GM19468 (cell line): ENCODE measurements around the gene ARL4D.
"Not testable (repeated sequence)": the region's sequence is repeated elsewhere in the genome, so short reads cannot be mapped to it uniquely, and the experiment has no call there.

ENCODE experiments used
- ATAC-seq: cut with Tn5 transposase; IDR thresholded peaks from one replicate; pipeline ENCODE4 v1.9.1; 2021; ENCODE audit warnings: mild to moderate bottlenecking, moderate library complexity, moderate number of reproducible peaks; ENCODE audit not compliant: unreplicated experiment; ENCODE audit errors: extremely low read depth

ARL4D gene

GRCh38 chr17:43392397-43392796 is 6.4 kb upstream of the ARL4D start:
- ATAC-seq = no peak

- ATAC-seq = no peak
Observed at GRCh38 chr17:43393944-43394482, 4.8 kb upstream of the ARL4D start.

GRCh38 chr17:43394696-43395095 is 4.1 kb upstream of the ARL4D start:
- ATAC-seq = not testable (repeated sequence)

GRCh38 chr17:43395165-43395564 is 3.6 kb upstream of the ARL4D start:
- no peak for ATAC-seq

- no peak for ATAC-seq
Observed at GRCh38 chr17:43396491-43397060, 2.2 kb upstream of the ARL4D start.

- ATAC-seq = no peak
Observed at GRCh38 chr17:43399839-43400328, 1.1 kb downstream of the ARL4D start.

- no peak for ATAC-seq
Observed at GRCh38 chr17:43400943-43401717, 2.3 kb downstream of the ARL4D start.

- ATAC-seq = no peak
Observed at GRCh38 chr17:43402078-43402477, 3.3 kb downstream of the ARL4D start.

- ATAC-seq = no peak
Observed at GRCh38 chr17:43402567-43402966, 3.8 kb downstream of the ARL4D start.

- ATAC-seq = no peak
Observed at GRCh38 chr17:43403846-43404245, 5.1 kb downstream of the ARL4D start.

- no peak for ATAC-seq
Observed at GRCh38 chr17:43405861-43406260, 7.1 kb downstream of the ARL4D start.

- no peak for ATAC-seq
Observed at GRCh38 chr17:43406676-43407645, 8.2 kb downstream of the ARL4D start.

GRCh38 chr17:43409131-43409530 is 10.3 kb downstream of the ARL4D start:
- ATAC-seq = no peak

- no peak for ATAC-seq
Observed at GRCh38 chr17:43410557-43411368, 12.0 kb downstream of the ARL4D start.

GRCh38 chr17:43411369-43411677 is 12.5 kb downstream of the ARL4D start:
- no peak for ATAC-seq

- no peak for ATAC-seq
Observed at GRCh38 chr17:43411749-43412148, 13.0 kb downstream of the ARL4D start.

GRCh38 chr17:43412166-43412565 is 13.4 kb downstream of the ARL4D start:
- ATAC-seq = no peak

- ATAC-seq = no peak
Observed at GRCh38 chr17:43416998-43417890, 18.5 kb downstream of the ARL4D start.
